Suprapubic skin (tissue), 4 donors: Measurements from ENCODE around the gene PLXNC1. TPM values are rescaled to one million over a fixed set of nuclear protein-coding genes. Genes with fewer than 3 reads are reported as not detected.

Source experiments
- DNase-seq, 2 donors: peaks; one replicate each; pipeline ENCODE4 v3.0.0-alpha.2; 2019; ENCODE audit warnings: low spot score in 2 of 2
- H3K27ac ChIP-seq: fragments of 200-600 bp; sonication (generic); one replicate; pipeline ENCODE4 v1.5.1; 2019
- H3K27me3 ChIP-seq: fragments of 200-600 bp; sonication (generic); one replicate; pipeline ENCODE4 v1.5.1; 2019
- H3K36me3 ChIP-seq: fragments of 200-600 bp; sonication (generic); one replicate; pipeline ENCODE4 v1.5.1; 2019
- H3K4me1 ChIP-seq: fragments of 200-600 bp; sonication (generic); one replicate; pipeline ENCODE4 v1.5.1; 2019
- H3K4me3 ChIP-seq: fragments of 200-600 bp; sonication (generic); one replicate; pipeline ENCODE4 v1.5.1; 2019; ENCODE audit warnings: mild to moderate bottlenecking
- H3K9me3 ChIP-seq: fragments of 200-600 bp; sonication (generic); one replicate; pipeline ENCODE4 v1.5.1; 2019
- EP300 ChIP-seq: sonication (generic); formaldehyde crosslinking; IDR thresholded peaks from one replicate; pipeline ENCODE4 v1.6.1; 2017; ENCODE audit warnings: antibody characterized with exemption
- POLR2A ChIP-seq, 2 donors: fragments of 450-650 bp; IDR thresholded peaks; one replicate each; pipeline ENCODE4 v1.6.1; 2017; ENCODE audit warnings: antibody characterized with exemption in 2 of 2, mild to moderate bottlenecking in 2 of 2, moderate library complexity in 2 of 2
- POLR2AphosphoS5 ChIP-seq, 3 donors: sonication (generic); formaldehyde crosslinking; IDR thresholded peaks; one replicate each; pipeline ENCODE4 v1.6.1; 2017; ENCODE audit warnings: antibody characterized with exemption in 3 of 3
- WGBS: methylation state at CpG from one replicate; pipeline ENCODE4 v1.1.5; 2018; 5-methylcytosine and 5-hydroxymethylcytosine counted together
- total RNA-seq, 4 donors: library from RNA; depleted of rRNA; stranded (reverse); fragments of >200 nt; gene quantifications; one replicate each; pipeline ENCODE4 v1.1.0, GENCODE V29; 2016
- TF ChIP-seq, protein P1 (sequence below), 2 donors: fragments of 200-600 bp in 1 of 2; fragments of 450-650 bp in 1 of 2; sonication (generic) in 1 of 2; IDR thresholded peaks; one replicate each; pipeline ENCODE4 v1.5.1; 2016 to 2019; ENCODE audit warnings: antibody characterized with exemption in 2 of 2, mild to moderate bottlenecking in 1 of 2, moderate library complexity in 1 of 2

The PLXNC1 gene
- total RNA-seq, 4 donors from 2014 or later = 8.1 to 30.9 (median 15.3) TPM

DNA sequence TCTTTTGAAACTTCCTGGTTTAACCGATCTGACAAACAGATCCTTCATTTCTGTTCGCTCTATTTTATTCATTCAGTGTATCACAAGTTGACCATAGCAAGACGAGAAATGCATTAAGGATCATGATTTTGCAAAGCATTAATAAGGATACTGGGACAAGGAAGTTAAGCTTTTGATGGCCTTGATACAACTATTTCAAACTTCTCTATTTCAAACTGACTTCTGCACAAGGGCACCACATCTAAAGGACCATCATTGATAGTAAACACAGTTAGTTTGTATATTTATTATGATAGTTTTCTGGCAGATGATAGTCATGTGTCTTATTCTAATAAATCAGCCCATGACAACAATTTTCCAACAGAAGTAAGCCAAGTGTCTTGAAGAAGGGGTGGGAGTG is 25.8 kb upstream of the PLXNC1 start:
- TF ChIP-seq EP300 (no peak), POLR2A (IDR thresholded peaks at IDR 0.05) (no peak), POLR2AphosphoS5 (IDR thresholded peaks at IDR 0.05) (no peak)
- TF ChIP-seq, protein P1, sequence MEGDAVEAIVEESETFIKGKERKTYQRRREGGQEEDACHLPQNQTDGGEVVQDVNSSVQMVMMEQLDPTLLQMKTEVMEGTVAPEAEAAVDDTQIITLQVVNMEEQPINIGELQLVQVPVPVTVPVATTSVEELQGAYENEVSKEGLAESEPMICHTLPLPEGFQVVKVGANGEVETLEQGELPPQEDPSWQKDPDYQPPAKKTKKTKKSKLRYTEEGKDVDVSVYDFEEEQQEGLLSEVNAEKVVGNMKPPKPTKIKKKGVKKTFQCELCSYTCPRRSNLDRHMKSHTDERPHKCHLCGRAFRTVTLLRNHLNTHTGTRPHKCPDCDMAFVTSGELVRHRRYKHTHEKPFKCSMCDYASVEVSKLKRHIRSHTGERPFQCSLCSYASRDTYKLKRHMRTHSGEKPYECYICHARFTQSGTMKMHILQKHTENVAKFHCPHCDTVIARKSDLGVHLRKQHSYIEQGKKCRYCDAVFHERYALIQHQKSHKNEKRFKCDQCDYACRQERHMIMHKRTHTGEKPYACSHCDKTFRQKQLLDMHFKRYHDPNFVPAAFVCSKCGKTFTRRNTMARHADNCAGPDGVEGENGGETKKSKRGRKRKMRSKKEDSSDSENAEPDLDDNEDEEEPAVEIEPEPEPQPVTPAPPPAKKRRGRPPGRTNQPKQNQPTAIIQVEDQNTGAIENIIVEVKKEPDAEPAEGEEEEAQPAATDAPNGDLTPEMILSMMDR (IDR thresholded peaks at IDR 0.05) = no peak
- 76% methylated on average over 3 of the region's 3 CpGs for WGBS

DNA sequence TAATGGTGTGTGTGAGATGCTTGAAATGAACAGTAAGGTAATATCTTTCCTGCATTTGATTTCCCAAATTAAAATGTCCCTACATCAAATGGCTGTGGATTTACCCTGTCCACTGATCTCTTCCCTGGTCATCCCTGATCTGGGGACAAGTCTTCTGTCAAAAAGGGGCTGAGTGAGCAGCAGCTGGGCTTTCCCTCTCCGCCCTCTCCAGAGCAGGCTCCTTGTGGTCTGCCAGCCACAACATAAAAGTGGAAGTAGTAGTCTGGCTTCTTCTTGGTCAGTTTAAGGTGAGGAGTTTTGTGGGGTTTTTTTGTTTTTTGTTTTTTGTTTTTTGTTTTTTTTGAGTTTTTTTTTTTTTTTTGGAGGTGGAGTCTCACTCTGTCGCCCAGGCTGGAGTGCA is 25.2 kb upstream of the PLXNC1 start:
- DNase-seq = no peak
- Histone ChIP-seq H3K36me3 (no peaks in the 10 kb centered on the region), H3K4me1 (no peaks in the 10 kb centered on the region), H3K9me3 (no peaks in the 10 kb centered on the region), H3K27ac (no peak overlapping the region), H3K27me3 (peaks cover 2% of the 10 kb centered on the region), H3K4me3 (no peak overlapping the region)
- TF ChIP-seq POLR2AphosphoS5 (IDR thresholded peaks at IDR 0.05) (no peak), EP300 (no peak), POLR2A (IDR thresholded peaks at IDR 0.05) (no peak)
- TF ChIP-seq, protein P1 (IDR thresholded peaks at IDR 0.05) = no peak
- WGBS = 90% methylated on average over 2 of the region's 2 CpGs

More for the DNA sequence above, 25.8 kb upstream of the PLXNC1 start:
- H3K4me3 ChIP-seq = no peak overlapping the region
- no peaks in the 10 kb centered on the region for H3K4me1 ChIP-seq
- no peak overlapping the region for H3K27ac ChIP-seq
- no peaks in the 10 kb centered on the region for H3K36me3 ChIP-seq
- H3K27me3 ChIP-seq = peaks cover 2% of the 10 kb centered on the region
- DNase-seq = no peak
- no peaks in the 10 kb centered on the region for H3K9me3 ChIP-seq

DNA sequence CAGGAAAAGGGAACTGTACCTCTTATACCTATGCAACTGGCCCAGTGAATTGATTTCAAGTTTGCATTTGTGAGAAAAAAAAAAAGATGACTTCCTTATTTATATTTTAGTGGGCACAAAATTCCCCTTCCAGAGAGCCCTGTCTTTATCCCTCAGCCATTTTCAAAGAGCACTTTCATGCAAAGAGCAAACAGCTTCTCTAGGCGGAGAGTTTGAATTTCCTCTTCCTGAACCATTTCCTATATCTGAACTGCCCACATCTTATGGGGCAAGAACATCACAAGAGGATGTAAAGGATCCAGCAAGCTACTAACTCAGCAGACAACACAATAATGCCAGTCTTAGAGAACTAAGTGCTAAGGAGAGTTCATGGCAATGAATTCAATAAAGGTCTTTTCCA is 22.3 kb upstream of the PLXNC1 start:
- no peak for TF ChIP-seq EP300
- TF ChIP-seq POLR2AphosphoS5 (IDR thresholded peaks at IDR 0.05) = no peak
- TF ChIP-seq, protein P1 (IDR thresholded peaks at IDR 0.05) = no peak
- TF ChIP-seq POLR2A (IDR thresholded peaks at IDR 0.05) = no peak
- DNase-seq = no peak
- Histone ChIP-seq H3K9me3 (no peaks in the 10 kb centered on the region), H3K36me3 (no peaks in the 10 kb centered on the region), H3K27me3 (peaks cover 8% of the 10 kb centered on the region), H3K27ac (no peak overlapping the region), H3K4me3 (no peak overlapping the region), H3K4me1 (no peaks in the 10 kb centered on the region)
- 60% methylated on average over 1 of the region's 1 CpG for WGBS

GRCh38 chr12:94127239-94128131 is 20.9 kb upstream of the PLXNC1 start:
- 80% methylated on average over 12 of the region's 12 CpGs for WGBS
- no peak overlapping the region for H3K27ac ChIP-seq
- no peaks in the 10 kb centered on the region for H3K9me3 ChIP-seq
- TF ChIP-seq POLR2AphosphoS5 (IDR thresholded peaks at IDR 0.05) = no peak
- TF ChIP-seq, protein P1 (IDR thresholded peaks at IDR 0.05) = no peak
- no peak for TF ChIP-seq EP300
- no peak for TF ChIP-seq POLR2A (IDR thresholded peaks at IDR 0.05)
- DNase-seq = no peak
- H3K4me3 ChIP-seq = no peak overlapping the region
- H3K27me3 ChIP-seq = peaks cover 8% of the 10 kb centered on the region
- H3K36me3 ChIP-seq = no peaks in the 10 kb centered on the region
- H3K4me1 ChIP-seq = no peaks in the 10 kb centered on the region

DNA sequence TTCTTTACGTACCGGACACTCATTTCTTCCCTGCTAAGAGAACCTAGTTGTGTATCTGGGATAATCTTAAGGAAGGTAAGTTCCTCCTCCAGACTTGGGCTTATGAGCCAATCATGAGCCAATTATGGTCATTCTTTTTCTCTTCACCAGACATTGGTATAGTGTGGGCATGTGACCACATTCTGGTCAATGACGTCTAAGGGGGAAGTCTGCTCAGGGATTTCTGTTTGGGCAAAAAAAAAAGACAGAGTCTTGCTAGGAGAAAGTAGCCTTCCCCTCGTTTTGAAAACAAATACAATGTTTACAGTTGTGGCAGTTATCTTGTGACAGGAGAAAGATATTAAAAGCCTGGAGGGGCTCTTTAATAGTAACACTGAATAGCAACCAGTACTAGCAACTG is 20.1 kb upstream of the PLXNC1 start:
- no peak for TF ChIP-seq EP300
- no peak for TF ChIP-seq POLR2AphosphoS5 (IDR thresholded peaks at IDR 0.05)
- TF ChIP-seq, protein P1 (IDR thresholded peaks at IDR 0.05) = no peak
- no peak for TF ChIP-seq POLR2A (IDR thresholded peaks at IDR 0.05)
- no peak for DNase-seq
- no peaks in the 10 kb centered on the region for H3K9me3 ChIP-seq
- 67% methylated on average over 4 of the region's 4 CpGs for WGBS
- H3K27ac ChIP-seq = no peak overlapping the region
- H3K4me1 ChIP-seq = no peaks in the 10 kb centered on the region
- H3K27me3 ChIP-seq = peaks cover 8% of the 10 kb centered on the region
- H3K4me3 ChIP-seq = no peak overlapping the region
- H3K36me3 ChIP-seq = no peaks in the 10 kb centered on the region
